ENCODE measurements around the gene GOPC. TPM values are rescaled to one million over a fixed set of nuclear protein-coding genes. Genes with fewer than 3 reads are reported as not detected.
A peak's percentile ranks its signal among the peaks of the same experiment; 100 is the strongest.

Gene GOPC
- total and polyA plus RNA-seq, 2 of the 13 experiments (the other 11 are each of a cell fraction or from before 2014, with no cell fraction given), result 20.9 to 41.5 TPM

- peak; percentile 98; the same call in 1 of the 2 replicates for TF ChIP-seq KIAA2018 (CRISPR knock-in tag; IDR thresholded peaks at IDR 0.05; ENCODE audit: borderline replicate concordance)
- no peak for TF ChIP-seq SSRP1 (CRISPR knock-in tag; IDR thresholded peaks at IDR 0.05)
- TF ChIP-seq ZEB1 (IDR thresholded peaks at IDR 0.05; ENCODE audit: insufficient replicate concordance, low read depth), result peak; percentile 57
- peak; percentile 93; the same call in 1 of the 2 replicates for TF ChIP-seq ATF5 (CRISPR knock-in tag; IDR thresholded peaks at IDR 0.05; ENCODE audit: low read depth)
- no peak for TF ChIP-seq ATM (IDR thresholded peaks at IDR 0.05; ENCODE audit: borderline replicate concordance)
- peak; percentile 98 for TF ChIP-seq CREB3 (CRISPR knock-in tag; IDR thresholded peaks at IDR 0.05)
- TF ChIP-seq MTF2 (CRISPR knock-in tag; IDR thresholded peaks at IDR 0.05; ENCODE audit: borderline replicate concordance), result peak; percentile 94; the same call in 1 of the 2 replicates
- no peak; the same call in 1 of the 2 replicates for TF ChIP-seq ZNF33B (CRISPR knock-in tag; IDR thresholded peaks at IDR 0.05)
- peak; percentile 100 for TF ChIP-seq ZNF510 (CRISPR knock-in tag; IDR thresholded peaks at IDR 0.05; ENCODE audit: low read depth)
- no peak; the same call in 1 of the 2 replicates for TF ChIP-seq ZNF75D (CRISPR knock-in tag; IDR thresholded peaks at IDR 0.05; ENCODE audit: borderline replicate concordance)
- no peak; the same call in 1 of the 2 replicates for TF ChIP-seq REXO4 (CRISPR knock-in tag; IDR thresholded peaks at IDR 0.05; ENCODE audit: borderline replicate concordance)
- TF ChIP-seq E2F2 (CRISPR knock-in tag; IDR thresholded peaks at IDR 0.05; ENCODE audit: borderline replicate concordance), result peak; percentile 98; the same call in 1 of the 2 replicates
- peak; percentile 42 for TF ChIP-seq ZBTB21 (CRISPR knock-in tag; IDR thresholded peaks at IDR 0.05)
- peak; percentile 95 to 98 for TF ChIP-seq POLR2A (IDR thresholded peaks at IDR 0.05; ENCODE audit: insufficient read depth in 1 of 2, low read depth in 2 of 2, low read length in 2 of 2)
Measured at GRCh38 chr6:117602151-117602898, at the start of gene GOPC (continued).
